Adrenal gland (tissue), 12 donors: ENCODE measurements around the gene UBE2G2. TPM values are rescaled to one million over a fixed set of nuclear protein-coding genes. Genes with fewer than 3 reads are reported as not detected.

Experiments used
- DNase-seq, 7 donors: peaks; one replicate each; pipeline ENCODE4 v3.0.0-alpha.2; 2019 to 2020
- H3K27ac ChIP-seq, 5 donors: fragments of 200-600 bp; sonication (generic) in 4 of 5; 1 replicate in 3 of 5; 2 replicates in 2 of 5; pipeline versions ENCODE4 v1.5.1 to v1.8.0; 2016 to 2020; ENCODE audit warnings: mild to moderate bottlenecking in 1 of 5
- H3K27me3 ChIP-seq: fragments of 200-600 bp; 2 replicates; pipeline ENCODE4 v1.8.0; 2021
- H3K36me3 ChIP-seq, 2 donors: fragments of 200-600 bp; replicated peaks in 1 of 2; 1 replicate in 1 of 2; 2 replicates in 1 of 2; pipeline versions ENCODE4 v1.5.1 to v1.8.0; 2018 to 2022
- H3K4me1 ChIP-seq, 2 donors: fragments of 200-600 bp; replicated peaks in 1 of 2; 1 replicate in 1 of 2; 2 replicates in 1 of 2; pipeline versions ENCODE4 v1.5.1 to v1.8.0; 2018 to 2021
- H3K4me3 ChIP-seq, 4 donors: fragments of 200-600 bp; sonication (generic) in 3 of 4; one replicate each; pipeline ENCODE4 v1.5.1; 2016 to 2018
- H3K9me3 ChIP-seq, 3 donors: fragments of 200-600 bp; sonication (generic) in 1 of 3; replicated peaks in 1 of 3; 1 replicate in 2 of 3; 2 replicates in 1 of 3; pipeline versions ENCODE4 v1.5.1 to v1.8.0; 2016 to 2021
- POLR2A ChIP-seq, 2 donors: fragments of 450-650 bp; IDR thresholded peaks; one replicate each; pipeline ENCODE4 v1.6.1; 2017; ENCODE audit warnings: antibody characterized with exemption in 2 of 2, mild to moderate bottlenecking in 2 of 2, moderate library complexity in 1 of 2
- WGBS, 4 donors: extraction: QIAGEN DNeasy Blood & Tissue Kit in 2 of 4; methylation state at CpG; one replicate each; pipeline versions ENCODE4 v1.1.5 to v1.1.7; 2013 to 2017; 5-methylcytosine and 5-hydroxymethylcytosine counted together
- intact Hi-C, 2 donors: fragments of 100-400 bp; cut with DNase I; formaldehyde crosslinking; loops; one replicate each; pipeline versions ENCODE4 v1.14.1 to v1.15.0; 2022 to 2023
- polyA plus RNA-seq, 3 donors: library from polyadenylated mRNA; stranded (reverse); fragments of 200-250 nt in 2 of 3; fragments of 350-450 nt in 1 of 3; fragmentation: Illumina TruSeq in 1 of 3; extraction: RNeasy Lipid Tissue Mini Kit (QIAGEN cat#74804) in 1 of 3; gene quantifications; one replicate each; pipeline ENCODE4 v1.2.3, GENCODE V29; 2013 to 2014
- total RNA-seq, 9 donors: library from RNA; depleted of rRNA in 4 of 9; stranded (reverse); fragments of >200 nt in 4 of 9; fragments of 120-200 nt in 1 of 9; fragmentation: NEBNext Ultra II Directional in 1 of 9; extraction: Animal tissue kit (Norgen Biotek cat#: 25700) in 1 of 9; gene quantifications; one replicate each; pipeline versions ENCODE4 v1.1.0 to v1.2.4, GENCODE V29; 2013 to 2023
- TF ChIP-seq, protein P1 (sequence below), 6 experiments: fragments of 450-650 bp in 4 of 6; fragments of 200-600 bp in 2 of 6; sonication (generic) in 1 of 6; IDR thresholded peaks; 1 replicate in 5 of 6; 2 replicates in 1 of 6; pipeline versions ENCODE4 v1.5.1 to v1.8.0; 2016 to 2021; ENCODE audit warnings: antibody characterized with exemption in 6 of 6, mild to moderate bottlenecking in 2 of 6, moderate library complexity in 1 of 6
- donor health status: healthy with polysubstance abuse.
- donor health status: Bipolar disorder and iron deficiency.
- donor health status: DM: yes; HTN: yes; CAD: no.
- donor health status: DM: no; HTN: no; CAD: no.
- donor health status: DM: no; HTN: no; CAD: no.
- donor health status: DM: yes; HTN: yes; CAD: no.

The UBE2G2 gene
- total and polyA plus RNA-seq, 12 donors = 44.8 to 99.9 (median 72.6) TPM

DNA sequence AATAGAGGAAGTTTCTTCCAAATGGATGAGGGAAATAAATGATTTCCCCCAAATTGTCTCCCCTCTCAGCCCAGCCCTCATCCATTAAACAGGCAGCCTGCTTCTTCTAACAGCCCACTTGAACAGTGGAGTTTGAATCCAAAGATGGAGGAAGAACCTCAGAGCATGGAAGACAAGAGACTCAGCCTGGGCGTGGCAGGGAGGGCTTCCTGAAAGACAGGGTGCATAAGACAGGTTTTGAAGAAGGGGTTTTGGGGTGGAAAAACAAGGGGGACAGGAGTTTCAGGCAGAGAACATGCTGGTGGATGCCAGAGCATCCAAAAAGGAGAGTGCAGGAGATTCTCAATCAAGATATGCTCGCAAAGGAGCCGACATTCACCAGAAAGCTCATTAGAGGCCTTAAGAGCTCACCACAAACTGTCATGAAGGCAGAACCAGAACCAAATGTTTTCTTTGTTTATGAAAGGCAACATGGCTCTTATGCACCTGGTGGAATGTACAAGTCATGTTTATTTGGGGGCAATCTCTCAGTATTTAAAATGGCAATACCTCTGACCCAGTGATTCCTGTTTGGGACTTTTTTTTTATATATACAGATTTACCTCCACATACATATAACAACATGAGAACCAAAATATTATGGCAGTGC, 63.8 kb downstream of the UBE2G2 start:
- Histone ChIP-seq H3K27ac (no peak overlapping the region), H3K4me3 (no peak overlapping the region), H3K27me3 (no peaks in the 10 kb centered on the region), H3K4me1 (no peaks in the 10 kb centered on the region), H3K36me3 (no peaks in the 10 kb centered on the region), H3K9me3 (peaks cover 0 to 17% (median 0%) of the 10 kb centered on the region in 3 donors)
- no peak for TF ChIP-seq POLR2A (IDR thresholded peaks at IDR 0.05)
- TF ChIP-seq, protein P1, sequence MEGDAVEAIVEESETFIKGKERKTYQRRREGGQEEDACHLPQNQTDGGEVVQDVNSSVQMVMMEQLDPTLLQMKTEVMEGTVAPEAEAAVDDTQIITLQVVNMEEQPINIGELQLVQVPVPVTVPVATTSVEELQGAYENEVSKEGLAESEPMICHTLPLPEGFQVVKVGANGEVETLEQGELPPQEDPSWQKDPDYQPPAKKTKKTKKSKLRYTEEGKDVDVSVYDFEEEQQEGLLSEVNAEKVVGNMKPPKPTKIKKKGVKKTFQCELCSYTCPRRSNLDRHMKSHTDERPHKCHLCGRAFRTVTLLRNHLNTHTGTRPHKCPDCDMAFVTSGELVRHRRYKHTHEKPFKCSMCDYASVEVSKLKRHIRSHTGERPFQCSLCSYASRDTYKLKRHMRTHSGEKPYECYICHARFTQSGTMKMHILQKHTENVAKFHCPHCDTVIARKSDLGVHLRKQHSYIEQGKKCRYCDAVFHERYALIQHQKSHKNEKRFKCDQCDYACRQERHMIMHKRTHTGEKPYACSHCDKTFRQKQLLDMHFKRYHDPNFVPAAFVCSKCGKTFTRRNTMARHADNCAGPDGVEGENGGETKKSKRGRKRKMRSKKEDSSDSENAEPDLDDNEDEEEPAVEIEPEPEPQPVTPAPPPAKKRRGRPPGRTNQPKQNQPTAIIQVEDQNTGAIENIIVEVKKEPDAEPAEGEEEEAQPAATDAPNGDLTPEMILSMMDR (IDR thresholded peaks at IDR 0.05) = no peak
- intact Hi-C loops = no loop called here
- WGBS, 4 donors = 54 to 72% (median 66%) methylated on average over 3 of the region's 3 CpGs
- no peak for DNase-seq

DNA sequence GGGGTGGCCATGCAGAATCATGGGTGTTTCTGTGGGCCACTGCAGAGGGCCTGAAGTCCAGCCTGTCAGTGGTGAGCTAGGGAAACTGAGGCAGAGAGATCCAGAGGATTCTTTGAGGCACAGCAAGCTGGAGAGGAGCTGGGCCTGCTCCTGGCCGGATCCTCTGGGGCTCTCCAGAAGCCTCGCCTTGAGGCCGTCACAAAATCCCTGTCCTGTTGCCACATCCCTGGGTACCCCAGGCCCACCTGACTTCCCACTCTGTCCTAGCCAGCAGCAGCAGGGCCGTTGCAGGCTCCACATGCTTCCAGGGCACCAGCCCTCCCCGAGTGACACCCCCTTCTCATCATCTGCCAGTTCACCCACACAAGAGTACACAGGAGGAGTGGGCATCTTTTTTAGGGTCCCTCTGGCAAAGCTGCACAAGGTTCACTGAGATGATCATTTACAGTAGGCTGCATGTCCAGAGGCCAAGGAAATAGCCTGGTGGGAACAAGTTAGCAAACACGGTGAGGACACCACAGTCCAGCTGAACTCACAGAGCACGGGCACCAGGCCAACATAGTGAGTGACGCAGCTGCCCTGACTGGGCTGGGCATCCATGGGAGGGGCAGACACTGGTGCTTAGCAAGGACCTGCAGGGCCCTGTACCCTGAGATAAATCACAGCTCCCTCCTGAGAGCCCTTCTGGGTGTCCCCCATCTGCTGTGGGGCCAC, 65.2 kb downstream of the UBE2G2 start:
- WGBS, 4 donors = 87 to 92% (median 91%) methylated on average over 5 to 8 of the region's 8 CpGs
- H3K36me3 ChIP-seq = no peaks in the 10 kb centered on the region
- TF ChIP-seq, protein P1 (IDR thresholded peaks at IDR 0.05) = no peak
- TF ChIP-seq POLR2A (IDR thresholded peaks at IDR 0.05) = no peak
- intact Hi-C loops = no loop called here
- peaks cover 0 to 17% (median 0%) of the 10 kb centered on the region in 3 donors for H3K9me3 ChIP-seq
- H3K27me3 ChIP-seq = no peaks in the 10 kb centered on the region
- H3K4me1 ChIP-seq = no peaks in the 10 kb centered on the region
- H3K27ac ChIP-seq = no peak overlapping the region
- no peak overlapping the region for H3K4me3 ChIP-seq
- DNase-seq = no peak

DNA sequence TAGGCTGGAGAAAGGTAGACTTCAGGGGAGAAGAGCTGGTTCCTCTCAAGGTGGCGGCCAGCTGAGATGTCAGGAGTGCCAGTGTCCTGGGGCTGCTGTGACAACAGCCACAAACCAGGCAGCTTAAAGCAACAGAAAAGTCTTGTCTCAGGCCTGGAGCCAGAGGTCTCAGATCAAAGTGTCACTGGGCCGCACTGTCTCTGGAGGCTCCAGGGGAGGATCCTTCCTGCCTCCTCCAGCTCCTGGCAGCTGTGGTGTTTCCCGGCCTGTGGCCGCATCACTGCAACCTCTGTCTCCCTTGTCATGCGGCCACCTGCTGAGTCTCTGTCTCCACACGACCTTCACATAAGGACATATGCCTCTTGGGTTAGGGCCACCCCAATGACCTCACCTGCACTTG, 65.8 kb downstream of the UBE2G2 start:
- intact Hi-C loops = no loop called here
- Histone ChIP-seq H3K27ac (no peak overlapping the region), H3K27me3 (no peaks in the 10 kb centered on the region), H3K9me3 (peaks cover 0 to 17% (median 0%) of the 10 kb centered on the region in 3 donors), H3K4me1 (no peaks in the 10 kb centered on the region), H3K4me3 (no peak overlapping the region), H3K36me3 (no peaks in the 10 kb centered on the region)
- no peak for DNase-seq
- WGBS, 4 donors = 78 to 86% (median 82%) methylated on average over 4 to 6 of the region's 6 CpGs
- TF ChIP-seq POLR2A (IDR thresholded peaks at IDR 0.05) = no peak

DNA sequence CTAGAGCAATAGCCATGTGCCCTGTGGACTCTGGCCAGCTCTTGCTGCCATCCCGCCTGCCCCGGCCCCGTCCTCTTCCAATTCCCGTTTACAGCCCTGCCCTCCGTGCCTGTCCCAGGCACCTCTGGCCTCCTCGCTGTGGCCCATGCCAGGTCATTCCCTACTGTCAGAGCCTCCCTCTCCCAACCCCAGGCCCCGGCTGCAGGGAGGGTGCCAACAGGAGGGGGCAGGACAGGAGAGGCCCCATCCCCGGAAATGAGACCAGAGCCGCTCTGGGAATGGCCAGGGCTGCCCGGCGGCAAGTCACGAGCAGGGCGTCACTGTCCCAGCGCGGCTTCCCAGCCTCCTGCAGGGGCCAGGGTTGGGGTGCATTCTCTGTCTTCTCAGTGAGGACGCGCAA, 66.8 kb downstream of the UBE2G2 start:
- intact Hi-C loops = no loop called here

More for the DNA sequence above, 66.8 kb downstream of the UBE2G2 start:
- 92 to 95% (median 93%) methylated on average over 15 to 17 of the region's 17 CpGs for WGBS, 4 donors
- H3K36me3 ChIP-seq = no peaks in the 10 kb centered on the region
- no peak overlapping the region for H3K4me3 ChIP-seq
- no peaks in the 10 kb centered on the region for H3K4me1 ChIP-seq
- DNase-seq = no peak
- no peaks in the 10 kb centered on the region for H3K27me3 ChIP-seq
- TF ChIP-seq, protein P1 (IDR thresholded peaks at IDR 0.05) = no peak
- TF ChIP-seq POLR2A (IDR thresholded peaks at IDR 0.05) = no peak
- H3K9me3 ChIP-seq = peaks cover 0 to 17% (median 0%) of the 10 kb centered on the region in 3 donors
- H3K27ac ChIP-seq = no peak overlapping the region
